PC-9 (cell line): Measurements from ENCODE around the gene ABRACL. TPM values are rescaled to one million over a fixed set of nuclear protein-coding genes. Genes with fewer than 3 reads are reported as not detected.

Experiments used
- BruUV-seq: library from RNA; stranded (reverse); fragments of 400-500 nt; replicated peaks from 2 replicates; lab custom pipeline; 2021; lab: Mats Ljungman, UMichigan
- CTCF ChIA-PET: fragments of 300-600 bp; sonication (Branson Sonifier 250); formaldehyde crosslinking; loops from one replicate; lab custom pipeline; 2022; ENCODE audit warnings: antibody characterized with exemption; lab: Charles Lee
- POLR2A ChIA-PET: fragments of 300-600 bp; sonication (Branson Sonifier 250); formaldehyde crosslinking; loops from one replicate; lab custom pipeline; 2022; ENCODE audit warnings: antibody characterized with exemption; ENCODE audit not compliant: unreplicated experiment; lab: Charles Lee
- DNase-seq, 2 experiments: peaks; one replicate each; pipeline versions ENCODE4 v3.0.0 to v3.0.0-alpha.2; 2015 to 2022; ENCODE audit warnings: mixed read lengths in 1 of 2
- H2AFZ ChIP-seq: fragments of 200-600 bp; sonication (generic); 2 replicates; pipeline ENCODE4 v1.8.1; 2017; ENCODE audit warnings: antibody characterized with exemption
- H3F3A ChIP-seq: fragments of 200-600 bp; sonication (generic); 2 replicates; pipeline ENCODE4 v1.8.1; 2017; ENCODE audit warnings: antibody characterized with exemption, mild to moderate bottlenecking, low read depth; ENCODE audit not compliant: insufficient read depth
- H3K27ac ChIP-seq: fragments of 200-600 bp; sonication (generic); 2 replicates; pipeline ENCODE4 v1.6.1; 2016; ENCODE audit warnings: mixed run types
- H3K27me3 ChIP-seq: fragments of 200-600 bp; sonication (generic); 2 replicates; pipeline ENCODE4 v1.6.1; 2016; ENCODE audit warnings: low read depth, mixed run types; ENCODE audit not compliant: insufficient read depth
- H3K36me3 ChIP-seq: fragments of 200-600 bp; sonication (generic); 2 replicates; pipeline ENCODE4 v1.6.1; 2016; ENCODE audit warnings: low read depth, mixed run types
- H3K4me1 ChIP-seq: fragments of 200-600 bp; sonication (generic); replicated peaks from 2 replicates; pipeline ENCODE4 v1.6.1; 2016; ENCODE audit warnings: mixed run types; ENCODE audit not compliant: insufficient read depth
- H3K4me2 ChIP-seq: fragments of 200-600 bp; sonication (generic); 2 replicates; pipeline ENCODE4 v1.6.1; 2017; ENCODE audit warnings: mixed run types
- H3K4me3 ChIP-seq: fragments of 200-600 bp; sonication (generic); 2 replicates; pipeline ENCODE4 v1.6.1; 2016; ENCODE audit warnings: mixed run types
- H3K79me2 ChIP-seq: fragments of 200-600 bp; sonication (generic); 2 replicates; pipeline ENCODE4 v1.6.1; 2017; ENCODE audit warnings: low read depth, mixed run types
- H3K9me2 ChIP-seq: fragments of 200-600 bp; sonication (generic); 2 replicates; pipeline ENCODE4 v1.8.1; 2017; ENCODE audit warnings: mild to moderate bottlenecking; ENCODE audit not compliant: insufficient read depth
- H3K9me3 ChIP-seq: fragments of 200-600 bp; sonication (generic); 2 replicates; pipeline ENCODE4 v1.8.1; 2016; ENCODE audit warnings: low read depth; ENCODE audit not compliant: insufficient read depth
- H4K20me1 ChIP-seq: fragments of 200-600 bp; sonication (generic); 2 replicates; pipeline ENCODE4 v1.8.1; 2017; ENCODE audit not compliant: insufficient read depth
- CTCF ChIP-seq: fragments of 200-600 bp; sonication (generic); conservative IDR thresholded peaks from 2 replicates; pipeline ENCODE4 v1.6.1; 2017; ENCODE audit warnings: mixed run types, antibody characterized with exemption, mild to moderate bottlenecking, moderate library complexity
- EZH2 ChIP-seq: fragments of 200-600 bp; sonication (generic); IDR thresholded peaks from 2 replicates; pipeline ENCODE4 v1.8.0; 2017; ENCODE audit warnings: antibody characterized with exemption, low read depth
- intact Hi-C: fragments of 100-400 bp; cut with micrococcal nuclease; formaldehyde crosslinking; loops from one replicate; pipeline ENCODE4 v1.10.0; 2022; ENCODE audit not compliant: unreplicated experiment
- total RNA-seq: library from RNA; stranded (reverse); gene quantifications from 2 replicates; pipeline ENCODE4 v1.2.3, GENCODE V29; 2021

Gene ABRACL
- total RNA-seq, 1 experiment from 2014 or later = 33.7 TPM

- no peaks in the 10 kb centered on the region for H3K79me2 ChIP-seq
- H3K9me2 ChIP-seq = no peaks in the 10 kb centered on the region
- H3K27ac ChIP-seq = no peak overlapping the region
- H3K4me3 ChIP-seq = no peak overlapping the region
- H3K4me1 ChIP-seq = no peaks in the 10 kb centered on the region
- H3K4me2 ChIP-seq = no peak overlapping the region
- no peaks in the 10 kb centered on the region for H3K9me3 ChIP-seq
- no peak for TF ChIP-seq CTCF
- H4K20me1 ChIP-seq = no peaks in the 10 kb centered on the region
- H3K36me3 ChIP-seq = no peaks in the 10 kb centered on the region
- H2AFZ ChIP-seq = no peak overlapping the region
- intact Hi-C loops = no loop called here
- no TSS peak for BruUV-seq
- POLR2A ChIA-PET = no interaction called here
- no peaks in the 10 kb centered on the region for H3F3A ChIP-seq
- H3K27me3 ChIP-seq = no peaks in the 10 kb centered on the region
- DNase-seq = no peak
- CTCF ChIA-PET = no interaction called here
Measured at GRCh38 chr6:139003751-139004150, 24.8 kb upstream of the ABRACL start.

GRCh38 chr6:139006477-139006876, 22.1 kb upstream of the ABRACL start:
- H3K4me1 ChIP-seq = no peaks in the 10 kb centered on the region
- no TSS peak for BruUV-seq
- H3K27ac ChIP-seq = no peak overlapping the region
- no peak for TF ChIP-seq EZH2
- no peak overlapping the region for H3K4me2 ChIP-seq
- H3K27me3 ChIP-seq = no peaks in the 10 kb centered on the region
- H4K20me1 ChIP-seq = no peaks in the 10 kb centered on the region
- H3K79me2 ChIP-seq = no peaks in the 10 kb centered on the region
- intact Hi-C loops = no loop called here
- no peak overlapping the region for H3K4me3 ChIP-seq
- ChIA-PET POLR2A (no interaction called here), CTCF (no interaction called here)
- no peak for DNase-seq
- no peaks in the 10 kb centered on the region for H3K9me3 ChIP-seq
- H3K9me2 ChIP-seq = no peaks in the 10 kb centered on the region
- H2AFZ ChIP-seq = no peak overlapping the region
- H3F3A ChIP-seq = no peaks in the 10 kb centered on the region
- no peaks in the 10 kb centered on the region for H3K36me3 ChIP-seq

- Histone ChIP-seq H3K9me2 (no peaks in the 10 kb centered on the region), H3K27ac (no peak overlapping the region), H3K79me2 (no peaks in the 10 kb centered on the region), H3K4me2 (no peak overlapping the region), H3K4me3 (no peak overlapping the region), H3K36me3 (no peaks in the 10 kb centered on the region), H4K20me1 (no peaks in the 10 kb centered on the region), H3F3A (no peaks in the 10 kb centered on the region), H3K27me3 (no peaks in the 10 kb centered on the region), H2AFZ (no peak overlapping the region), H3K4me1 (no peaks in the 10 kb centered on the region), H3K9me3 (no peaks in the 10 kb centered on the region)
- POLR2A ChIA-PET = no interaction called here
- no TSS peak for BruUV-seq
- CTCF ChIA-PET = no interaction called here
- intact Hi-C loops = no loop called here
- TF ChIP-seq EZH2 (no peak), CTCF (no peak)
- no peak for DNase-seq
Measured at GRCh38 chr6:139007428-139007827, 21.1 kb upstream of the ABRACL start.

GRCh38 chr6:139008117-139008516, 20.4 kb upstream of the ABRACL start:
- Histone ChIP-seq H3K9me2 (no peaks in the 10 kb centered on the region), H3K79me2 (no peaks in the 10 kb centered on the region), H3K4me3 (no peak overlapping the region), H2AFZ (no peak overlapping the region), H3K27me3 (no peaks in the 10 kb centered on the region), H4K20me1 (no peaks in the 10 kb centered on the region), H3K27ac (no peak overlapping the region), H3F3A (no peaks in the 10 kb centered on the region), H3K36me3 (no peaks in the 10 kb centered on the region), H3K4me2 (no peak overlapping the region), H3K4me1 (no peaks in the 10 kb centered on the region), H3K9me3 (no peaks in the 10 kb centered on the region)
- BruUV-seq = no TSS peak
- no peak for DNase-seq
- POLR2A ChIA-PET = no interaction called here
- intact Hi-C loops = no loop called here
- CTCF ChIA-PET = no interaction called here
- TF ChIP-seq EZH2 (no peak), CTCF (no peak)
